WI38 (cell line): ENCODE measurements around the gene LPP.

Experiments
- H3K4me3 ChIP-seq: 2 replicates; pipeline ENCODE4 v1.5.1; 2011; ENCODE audit warnings: low read depth, mild to moderate bottlenecking, control low read depth, low read length
- CTCF ChIP-seq: IDR thresholded peaks from 2 replicates; pipeline ENCODE4 v1.5.1; 2012; ENCODE audit warnings: low read depth, mild to moderate bottlenecking, control low read depth, low read length

Gene LPP

GRCh38 chr3:188299068-188299467 lies 145.1 kb downstream of the LPP start:
- H3K4me3 ChIP-seq, result no peak overlapping the region

GRCh38 chr3:188299708-188300107 lies 145.8 kb downstream of the LPP start:
- H3K4me3 ChIP-seq, result no peak overlapping the region
- no peak for TF ChIP-seq CTCF

More at GRCh38 chr3:188299068-188299467, 145.1 kb downstream of the LPP start:
- TF ChIP-seq CTCF, result no peak

- no peak for TF ChIP-seq CTCF
- H3K4me3 ChIP-seq, result no peak overlapping the region
Observed at GRCh38 chr3:188301147-188301546, 147.2 kb downstream of the LPP start.

- no peak overlapping the region for H3K4me3 ChIP-seq
- TF ChIP-seq CTCF, result no peak
Observed at GRCh38 chr3:188303286-188303799, 149.4 kb downstream of the LPP start.

GRCh38 chr3:188303823-188304222 lies 149.9 kb downstream of the LPP start:
- TF ChIP-seq CTCF, result no peak
- no peak overlapping the region for H3K4me3 ChIP-seq

GRCh38 chr3:188304501-188304900 lies 150.5 kb downstream of the LPP start:
- no peak for TF ChIP-seq CTCF

GRCh38 chr3:188305220-188305619 lies 151.3 kb downstream of the LPP start:
- no peak overlapping the region for H3K4me3 ChIP-seq
- TF ChIP-seq CTCF, result no peak

More at GRCh38 chr3:188304501-188304900, 150.5 kb downstream of the LPP start:
- H3K4me3 ChIP-seq, result no peak overlapping the region
